ENCODE measurements around the gene OGDHL.

OGDHL gene

GRCh38 chr10:49688920-49689319 is 73.2 kb downstream of the OGDHL start:
- DNase-seq (ENCODE audit: low spot score) = no peak

GRCh38 chr10:49688261-49688846 is 73.8 kb downstream of the OGDHL start:
- DNase-seq (ENCODE audit: low spot score) = no peak

- DNase-seq (ENCODE audit: low spot score) = no peak
Measured at GRCh38 chr10:49686651-49687050, 75.5 kb downstream of the OGDHL start.
